ENCODE measurements around the gene SHQ1.
A peak's percentile ranks its signal among the peaks of the same experiment; 100 is the strongest.
"Not testable (repeated sequence)": the region's sequence is repeated elsewhere in the genome, so short reads cannot be mapped to it uniquely, and the experiment has no call there.

SHQ1 gene

GRCh38 chr3:72754582-72754981 lies 93.7 kb downstream of the SHQ1 start:
- Mint-ChIP-seq H3K4me3 (no peak overlapping the region), H3K4me1 (peaks cover 21% of the 10 kb centered on the region), H3K9me3 (no peaks in the 10 kb centered on the region), H3K27me3 (peaks cover 14% of the 10 kb centered on the region), H3K36me3 (peaks cover 45% of the 10 kb centered on the region), H3K27ac (no peak overlapping the region)
- no peak for ATAC-seq

- Mint-ChIP-seq H3K9me3 (no peaks in the 10 kb centered on the region), H3K36me3 (peaks cover 50% of the 10 kb centered on the region), H3K4me1 (peaks cover 21% of the 10 kb centered on the region), H3K4me3 (no peak overlapping the region), H3K27me3 (peaks cover 22% of the 10 kb centered on the region), H3K27ac (no peak overlapping the region)
- no peak for ATAC-seq
Observed at GRCh38 chr3:72753495-72753894, 94.8 kb downstream of the SHQ1 start.

- Mint-ChIP-seq H3K27ac (no peak overlapping the region), H3K36me3 (peaks cover 65% of the 10 kb centered on the region), H3K9me3 (no peaks in the 10 kb centered on the region), H3K4me1 (no peaks in the 10 kb centered on the region), H3K27me3 (peaks cover 50% of the 10 kb centered on the region), H3K4me3 (no peak overlapping the region)
- no peak for ATAC-seq
Observed at GRCh38 chr3:72750405-72750965, 97.8 kb downstream of the SHQ1 start.

DNA sequence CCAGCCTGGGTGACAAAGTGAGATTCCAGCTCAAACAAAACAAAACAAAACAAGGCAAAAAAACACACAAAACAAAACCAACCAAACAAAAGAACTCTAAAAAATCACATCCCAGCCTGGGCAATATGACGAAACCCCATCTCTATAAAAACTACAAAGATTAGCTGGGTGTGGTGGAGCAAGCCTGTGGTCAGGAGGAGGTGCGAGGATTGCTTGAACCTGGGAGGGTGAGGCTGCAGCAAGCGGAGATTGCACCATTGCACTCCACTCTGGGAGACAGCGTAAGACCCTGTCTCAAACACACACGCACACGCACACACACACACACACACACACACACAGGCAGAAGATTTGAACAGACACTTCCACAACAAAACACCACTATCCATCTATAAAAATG lies 99.6 kb downstream of the SHQ1 start:
- peaks cover 50% of the 10 kb centered on the region for H3K36me3 Mint-ChIP-seq
- no peaks in the 10 kb centered on the region for H3K9me3 Mint-ChIP-seq
- no peak for ATAC-seq
- no peak overlapping the region for H3K27ac Mint-ChIP-seq
- H3K27me3 Mint-ChIP-seq = peaks cover 49% of the 10 kb centered on the region
- H3K4me1 Mint-ChIP-seq = no peaks in the 10 kb centered on the region
- H3K4me3 Mint-ChIP-seq = no peak overlapping the region

DNA sequence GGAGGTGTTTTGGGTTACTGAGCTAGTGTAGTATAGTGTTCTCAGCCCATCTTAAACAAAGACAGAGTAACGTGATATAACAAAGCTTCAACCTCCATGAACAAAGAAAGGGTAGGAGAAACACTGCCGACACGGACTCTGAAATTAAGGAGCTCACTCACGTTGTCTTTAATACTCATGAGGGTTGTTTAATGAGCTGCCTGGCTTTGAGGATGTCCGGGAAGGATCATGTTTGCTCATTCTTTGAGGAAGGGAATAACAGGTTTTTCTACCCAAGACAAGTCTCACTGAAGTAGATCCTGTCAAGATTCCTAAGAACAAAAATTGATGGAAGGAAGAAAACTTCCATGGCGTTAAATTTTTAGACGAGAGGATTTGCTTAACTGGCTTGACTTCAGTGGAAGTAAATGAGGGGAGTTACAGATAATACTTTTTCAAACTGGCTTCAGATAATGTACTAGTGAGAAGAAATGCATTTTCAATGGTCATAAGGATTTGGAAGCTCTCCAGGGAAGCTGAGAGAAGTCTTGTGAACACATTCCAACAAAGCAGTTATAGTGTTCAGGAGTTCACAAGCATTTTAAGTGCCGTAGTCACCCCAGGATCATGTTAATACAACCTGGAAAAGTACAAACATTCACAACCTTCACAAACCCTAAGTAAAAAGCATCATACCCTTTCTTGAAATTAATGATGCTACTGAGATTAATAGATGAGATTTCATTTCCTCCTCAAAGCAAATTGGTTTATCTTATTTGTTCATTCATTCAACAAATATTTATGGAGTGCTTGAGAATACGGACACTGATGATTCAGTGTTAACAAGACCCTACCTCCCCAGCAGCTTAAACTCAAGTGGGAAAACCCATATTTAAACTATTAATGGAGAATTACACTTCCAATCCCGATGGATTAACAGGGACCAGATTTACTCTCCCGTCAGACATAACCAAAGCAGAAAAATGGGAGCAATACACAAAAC lies 101.5 kb downstream of the SHQ1 start:
- Mint-ChIP-seq H3K4me1 (no peaks in the 10 kb centered on the region), H3K27me3 (peaks cover 56% of the 10 kb centered on the region), H3K36me3 (peaks cover 35% of the 10 kb centered on the region), H3K9me3 (no peaks in the 10 kb centered on the region), H3K27ac (no peak overlapping the region), H3K4me3 (no peak overlapping the region)
- no peak for ATAC-seq

DNA sequence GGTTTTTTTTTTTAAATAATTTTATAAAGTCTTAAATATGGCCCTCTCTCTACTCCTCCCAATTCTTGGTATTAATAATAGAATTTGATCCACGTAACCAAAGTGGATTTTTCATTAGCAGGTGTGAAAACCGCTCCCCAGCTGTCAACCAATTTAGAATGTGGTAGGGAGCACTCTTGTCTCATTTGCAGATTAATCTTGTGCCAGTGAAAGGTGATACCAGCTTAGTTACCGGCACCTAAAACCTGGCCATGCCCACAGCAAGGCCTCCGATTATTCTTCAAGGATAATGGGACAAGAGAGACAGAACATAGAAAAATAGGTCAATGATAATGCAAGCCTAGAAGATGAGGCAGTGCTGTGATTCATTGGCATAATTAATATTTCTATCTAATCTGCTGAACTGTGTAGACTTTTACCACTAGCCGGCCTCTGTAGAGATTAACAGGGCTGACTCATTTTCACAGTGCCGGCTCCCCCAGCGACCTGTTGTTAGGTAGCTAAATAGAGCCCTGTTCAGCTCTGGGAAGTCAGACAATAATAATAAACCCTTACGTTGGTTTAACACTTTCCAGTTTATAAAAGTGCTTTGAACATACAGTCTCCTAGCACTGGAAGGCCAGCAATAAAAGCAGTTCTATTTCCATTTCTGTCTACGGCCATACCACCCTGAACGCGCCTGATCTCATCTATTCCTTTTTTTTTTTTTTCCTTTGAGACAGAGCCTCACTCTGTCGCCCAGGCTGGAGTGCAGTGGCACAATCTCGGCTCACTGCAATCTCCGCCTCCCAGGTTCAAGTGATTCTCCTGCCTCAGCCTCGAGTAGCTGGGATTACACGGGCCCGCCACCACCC lies 102.9 kb downstream of the SHQ1 start:
- Mint-ChIP-seq H3K36me3 (peaks cover 34% of the 10 kb centered on the region), H3K4me1 (no peaks in the 10 kb centered on the region), H3K4me3 (no peak overlapping the region), H3K27me3 (peaks cover 64% of the 10 kb centered on the region), H3K27ac (no peak overlapping the region), H3K9me3 (no peaks in the 10 kb centered on the region)
- ATAC-seq = no peak

GRCh38 chr3:72744330-72744729 lies 103.9 kb downstream of the SHQ1 start:
- Mint-ChIP-seq H3K4me3 (no peak overlapping the region), H3K27ac (no peak overlapping the region), H3K4me1 (peaks cover 1% of the 10 kb centered on the region), H3K9me3 (no peaks in the 10 kb centered on the region), H3K27me3 (peaks cover 71% of the 10 kb centered on the region), H3K36me3 (peaks cover 23% of the 10 kb centered on the region)
- no peak for ATAC-seq

GRCh38 chr3:72739531-72740466 lies 108.4 kb downstream of the SHQ1 start:
- ATAC-seq = no peak
- Mint-ChIP-seq H3K4me3 (no peak overlapping the region), H3K27me3 (peaks cover 59% of the 10 kb centered on the region), H3K36me3 (no peaks in the 10 kb centered on the region), H3K9me3 (no peaks in the 10 kb centered on the region), H3K4me1 (peaks cover 17% of the 10 kb centered on the region), H3K27ac (no peak overlapping the region)

DNA sequence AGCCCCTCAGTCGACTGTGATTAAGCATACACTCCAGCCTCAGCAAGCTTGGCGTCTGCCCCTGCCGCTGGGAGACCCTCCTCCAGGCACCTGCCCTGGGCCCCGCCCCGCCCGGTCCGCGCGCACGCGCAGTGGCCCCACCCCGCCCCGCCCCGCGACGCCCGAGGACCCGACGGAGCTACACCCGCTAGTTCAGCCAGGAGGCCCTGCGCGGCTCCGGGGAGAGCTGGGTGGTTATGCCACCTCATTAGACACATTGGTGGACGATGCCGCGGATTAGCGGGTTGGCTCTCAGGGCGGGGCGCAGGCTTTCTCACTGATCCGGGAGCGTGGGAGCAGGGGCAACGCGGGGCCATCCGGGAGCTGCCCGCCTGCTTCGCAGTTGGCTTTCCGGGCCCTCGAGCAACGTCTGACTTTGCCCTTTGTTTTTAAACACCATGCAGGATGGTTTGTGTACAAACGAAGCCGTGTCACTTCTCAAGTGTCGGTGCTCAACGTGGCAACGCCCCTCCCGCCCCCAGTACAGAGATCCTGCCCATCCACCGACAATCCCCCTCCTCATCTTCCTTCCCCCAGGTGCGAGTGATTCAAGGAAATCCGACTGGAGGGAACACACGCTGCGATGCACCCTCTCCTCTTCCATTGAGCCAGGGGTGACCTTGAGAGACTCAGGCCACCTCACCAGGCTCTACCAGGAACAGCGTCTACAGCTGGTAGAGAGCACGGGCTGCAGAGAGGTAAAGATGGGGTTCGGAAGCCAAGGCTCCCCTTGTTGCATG lies 109.3 kb downstream of the SHQ1 start:
- Mint-ChIP-seq H3K27me3 (peaks cover 51% of the 10 kb centered on the region), H3K27ac (no peak overlapping the region), H3K9me3 (peaks cover 3% of the 10 kb centered on the region), H3K4me3 (peak overlapping the region; percentile 64), H3K36me3 (no peaks in the 10 kb centered on the region), H3K4me1 (peaks cover 17% of the 10 kb centered on the region)
- ATAC-seq = peak; percentile 77

DNA sequence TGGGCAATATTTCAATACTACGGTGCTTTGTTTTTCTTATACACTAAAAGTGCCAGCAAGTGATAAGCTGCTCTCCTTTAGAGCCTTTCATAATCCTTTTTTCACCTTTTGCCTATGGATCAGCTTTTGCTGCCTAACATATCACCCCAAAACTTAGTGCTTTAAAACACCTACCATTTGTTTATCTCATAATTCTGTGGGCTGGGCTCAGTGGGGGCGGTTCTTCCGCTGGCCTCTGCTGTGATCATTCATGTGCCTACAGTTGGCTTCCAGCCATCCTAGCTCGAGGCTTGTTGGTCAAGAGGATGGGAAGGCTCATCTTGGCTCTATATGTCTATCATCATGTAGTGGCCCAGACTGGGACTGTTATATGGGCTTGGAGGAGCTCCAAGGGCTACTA lies 113.2 kb downstream of the SHQ1 start:
- not testable (repeated sequence) for H3K27ac Mint-ChIP-seq, H3K9me3 Mint-ChIP-seq, ATAC-seq, H3K4me3 Mint-ChIP-seq, H3K36me3 Mint-ChIP-seq
- Mint-ChIP-seq H3K27me3 (peaks cover 42% of the 10 kb centered on the region), H3K4me1 (peaks cover 17% of the 10 kb centered on the region)

- Mint-ChIP-seq H3K27ac (no peak overlapping the region), H3K9me3 (peaks cover 6% of the 10 kb centered on the region), H3K27me3 (peaks cover 29% of the 10 kb centered on the region), H3K4me1 (peaks cover 10% of the 10 kb centered on the region), H3K36me3 (peaks cover 6% of the 10 kb centered on the region), H3K4me3 (no peak overlapping the region)
- no peak for ATAC-seq
Observed at GRCh38 chr3:72733676-72734075, 114.6 kb downstream of the SHQ1 start.

GRCh38 chr3:72732666-72733345 lies 115.4 kb downstream of the SHQ1 start:
- H3K4me1 Mint-ChIP-seq, H3K27ac Mint-ChIP-seq, ATAC-seq, H3K4me3 Mint-ChIP-seq, H3K9me3 Mint-ChIP-seq, H3K36me3 Mint-ChIP-seq: not testable (repeated sequence)
- H3K27me3 Mint-ChIP-seq = peaks cover 24% of the 10 kb centered on the region

- no peaks in the 10 kb centered on the region for H3K4me1 Mint-ChIP-seq
- H3K27ac Mint-ChIP-seq = no peak overlapping the region
- peaks cover 24% of the 10 kb centered on the region for H3K27me3 Mint-ChIP-seq
- no peak for ATAC-seq
- H3K4me3 Mint-ChIP-seq = no peak overlapping the region
- peaks cover 3% of the 10 kb centered on the region for H3K9me3 Mint-ChIP-seq
- H3K36me3 Mint-ChIP-seq = peaks cover 6% of the 10 kb centered on the region
Observed at GRCh38 chr3:72728958-72729467, 119.2 kb downstream of the SHQ1 start.

All from stimulated activated memory B cell treated with anti-CD40 and anti-IgM and Interleukin-4, amounts not matched to agents 10 μg/mL and 1 μg/mL and 100 μg/mL, for 72 hours (primary cell).